Mucosa of descending colon (tissue), 3 donors: ENCODE data around the gene MMEL1. TPM values are rescaled to one million over a fixed set of nuclear protein-coding genes. Genes with fewer than 3 reads are reported as not detected.

Experiments used
- ATAC-seq: fragments of 200-7000 bp; cut with Tn5 transposase; one replicate; pipeline ENCODE4 v1.9.1; 2020; ENCODE audit warnings: mild to moderate bottlenecking, moderate library complexity
- DNase-seq, 3 donors: peaks; one replicate each; pipeline ENCODE4 v3.0.0-alpha.2; 2020
- H3K36me3 ChIP-seq: fragments of 200-600 bp; one replicate; pipeline ENCODE4 v1.8.0; 2021; ENCODE audit warnings: low read depth, mild to moderate bottlenecking
- H3K4me1 ChIP-seq: fragments of 200-600 bp; one replicate; pipeline ENCODE4 v1.8.0; 2021; ENCODE audit warnings: low read depth, mild to moderate bottlenecking
- H3K4me3 ChIP-seq: fragments of 200-600 bp; one replicate; pipeline ENCODE4 v1.8.0; 2021; ENCODE audit warnings: mild to moderate bottlenecking
- H3K9me3 ChIP-seq: fragments of 200-600 bp; one replicate; pipeline ENCODE4 v1.8.0; 2021; ENCODE audit warnings: mild to moderate bottlenecking
- CTCF ChIP-seq: fragments of 200-600 bp; IDR thresholded peaks from one replicate; pipeline ENCODE4 v1.8.0; 2022; ENCODE audit warnings: antibody characterized with exemption, mild to moderate bottlenecking
- intact Hi-C, 2 donors: fragments of 100-400 bp; cut with DNase I in 1 of 2; cut with micrococcal nuclease in 1 of 2; formaldehyde crosslinking; loops; one replicate each; pipeline versions ENCODE4 v1.11.0 to v1.11.1; 2022; cut with DNase I, micrococcal nuclease
- total RNA-seq, 3 donors: library from RNA; stranded (reverse); fragmentation: NEBNext Ultra II Directional in 2 of 3; extraction: Animal tissue kit (Norgen Biotek cat#: 25700) in 2 of 3; gene quantifications; one replicate each; pipeline versions ENCODE4 v1.2.1 to v1.2.4, GENCODE V29; 2021 to 2023
- donor health status: DM: no; HTN: no; CAD: no; lungs with moderate emphysema.
- donor health status: DM: no; HTN: no; CAD: no.
- donor health status: DM: no; HTN: yes; CAD: no.

The MMEL1 gene
- total RNA-seq, 3 donors from 2014 or later, result 4.2 to 10.9 (median 9.4) TPM

DNA sequence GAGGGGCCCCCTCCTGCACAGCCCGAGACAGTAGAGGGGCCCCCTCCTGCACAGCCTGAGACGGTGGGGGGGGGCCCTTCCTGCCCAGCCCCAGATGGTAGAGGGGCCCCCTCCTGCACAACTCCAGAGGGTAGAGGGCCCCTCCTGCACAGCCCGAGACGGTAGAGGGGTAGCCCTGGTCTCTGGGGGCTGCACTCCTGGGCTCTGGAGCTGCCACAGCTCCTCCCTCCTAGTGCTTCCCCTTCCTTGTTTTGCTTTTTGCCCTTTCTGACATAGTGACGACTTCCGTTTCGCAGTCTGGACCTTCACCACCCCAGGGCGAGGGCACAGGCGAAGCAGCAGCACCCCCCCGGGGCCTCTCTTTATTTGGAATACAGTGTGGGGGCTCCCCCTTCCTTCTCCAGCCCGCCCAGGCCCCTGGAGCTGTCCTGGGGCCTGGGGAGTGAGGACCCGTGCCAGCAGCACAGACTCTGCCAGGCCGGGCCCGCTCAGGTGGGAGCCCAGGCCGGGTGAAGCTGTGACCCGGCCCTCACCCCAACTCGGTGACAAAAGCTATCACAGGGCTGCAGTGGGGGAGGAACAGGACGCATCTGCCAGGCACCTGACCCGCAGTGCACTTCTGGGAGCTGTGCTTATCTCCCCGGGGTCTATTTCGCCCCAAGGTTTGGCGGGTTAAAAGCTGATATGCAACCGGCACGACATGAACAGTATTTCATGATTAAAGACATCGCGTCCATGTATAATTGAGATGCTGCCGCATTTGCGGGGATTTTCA is 47.3 kb downstream of the MMEL1 start:
- intact Hi-C loops, result no loop called here

GRCh38 chr1:2584686-2585317 is 48.0 kb downstream of the MMEL1 start:
- peaks cover 24% of the 10 kb centered on the region for H3K4me1 ChIP-seq
- no peak for TF ChIP-seq CTCF
- ATAC-seq, result no peak
- intact Hi-C loops, result no loop called here
- DNase-seq, result no peak
- no peak overlapping the region for H3K4me3 ChIP-seq
- H3K36me3 ChIP-seq, result peaks cover 2% of the 10 kb centered on the region
- H3K9me3 ChIP-seq, result no peaks in the 10 kb centered on the region

More for the DNA sequence above, 47.3 kb downstream of the MMEL1 start:
- DNase-seq (peak; percentile 85 to 90 (median 87)), ATAC-seq (peak; percentile 50)
- Histone ChIP-seq H3K9me3 (no peaks in the 10 kb centered on the region), H3K4me1 (peaks cover 24% of the 10 kb centered on the region), H3K36me3 (peaks cover 2% of the 10 kb centered on the region), H3K4me3 (peak overlapping the region; percentile 72)
- no peak for TF ChIP-seq CTCF

- H3K4me3 ChIP-seq, result no peak overlapping the region
- H3K9me3 ChIP-seq, result no peaks in the 10 kb centered on the region
- H3K4me1 ChIP-seq, result peaks cover 25% of the 10 kb centered on the region
- peaks cover 2% of the 10 kb centered on the region for H3K36me3 ChIP-seq
- DNase-seq (peak; percentile 54 to 68 (median 56)), ATAC-seq (no peak)
- intact Hi-C loops, result no loop called here
- TF ChIP-seq CTCF, result no peak
Measured at GRCh38 chr1:2583871-2584351, 48.9 kb downstream of the MMEL1 start.

DNA sequence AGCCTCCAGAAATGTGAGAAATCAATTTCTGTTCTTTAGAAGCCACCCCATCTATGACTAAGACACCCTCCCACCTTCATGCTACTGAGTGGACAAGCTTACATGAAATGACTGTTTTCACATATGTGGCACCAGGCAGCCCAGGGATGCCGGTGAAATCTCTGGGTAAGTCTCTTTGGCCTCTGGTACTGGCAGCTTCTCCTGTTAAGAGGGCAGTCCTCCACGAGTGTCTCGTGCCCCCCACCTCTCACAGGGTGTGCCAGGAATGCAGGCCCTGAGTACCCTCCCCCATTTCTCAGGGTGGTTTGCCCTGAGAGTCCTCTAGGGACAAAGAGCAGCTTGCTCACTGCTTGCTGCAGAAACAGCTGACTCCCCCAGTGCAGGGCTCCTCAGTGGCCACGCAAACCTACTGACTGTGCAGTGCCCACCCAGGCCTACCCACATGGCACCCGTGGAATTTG is 49.5 kb downstream of the MMEL1 start:
- H3K36me3 ChIP-seq, result peaks cover 2% of the 10 kb centered on the region
- ATAC-seq (no peak), DNase-seq (peak in 1 of 3 donors; percentile 44)
- TF ChIP-seq CTCF, result no peak
- H3K4me3 ChIP-seq, result no peak overlapping the region
- no peaks in the 10 kb centered on the region for H3K9me3 ChIP-seq
- H3K4me1 ChIP-seq, result peaks cover 31% of the 10 kb centered on the region
- intact Hi-C loops, result no loop called here

DNA sequence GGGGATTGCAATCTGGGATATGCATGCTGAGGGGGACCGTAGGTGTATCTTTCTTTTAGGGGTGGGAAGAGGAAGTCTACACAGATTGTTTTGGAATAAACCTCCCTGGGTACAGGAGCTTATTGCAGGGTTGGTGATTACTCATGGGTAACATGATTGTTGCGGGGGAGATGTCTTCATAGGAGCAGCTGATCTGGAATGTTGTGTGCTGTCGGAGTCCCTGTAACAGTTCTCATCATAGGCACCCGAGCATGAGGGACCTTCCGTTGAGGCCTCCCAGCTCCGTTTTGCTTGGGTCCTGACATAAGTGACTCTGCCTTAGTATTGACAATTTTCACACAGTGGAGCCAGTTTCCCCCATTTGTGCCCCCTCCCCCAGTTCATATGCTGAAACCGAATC is 50.4 kb downstream of the MMEL1 start:
- no peak for TF ChIP-seq CTCF
- DNase-seq (no peak), ATAC-seq (no peak)
- Histone ChIP-seq H3K4me3 (no peak overlapping the region), H3K4me1 (peaks cover 29% of the 10 kb centered on the region), H3K9me3 (no peaks in the 10 kb centered on the region), H3K36me3 (peaks cover 2% of the 10 kb centered on the region)
- intact Hi-C loops, result no loop called here
